Peyer's patch (tissue), 4 donors: ENCODE measurements around the gene SLC7A14. TPM values are rescaled to one million over a fixed set of nuclear protein-coding genes. Genes with fewer than 3 reads are reported as not detected.
"Not testable (repeated sequence)": the region's sequence is repeated elsewhere in the genome, so short reads cannot be mapped to it uniquely, and the experiment has no call there.

Experiments used
- DNase-seq, 3 donors: peaks; one replicate each; pipeline ENCODE4 v3.0.0-alpha.2; 2017 to 2019
- H3K27ac ChIP-seq, 4 donors: fragments of 200-600 bp; sonication (generic); one replicate each; pipeline ENCODE4 v1.5.1; 2016 to 2019
- H3K27me3 ChIP-seq, 2 donors: fragments of 200-600 bp; sonication (generic); one replicate each; pipeline ENCODE4 v1.5.1; 2019
- H3K36me3 ChIP-seq, 3 donors: fragments of 200-600 bp; sonication (generic); one replicate each; pipeline ENCODE4 v1.5.1; 2016 to 2019
- H3K4me1 ChIP-seq, 4 donors: fragments of 200-600 bp; sonication (generic); one replicate each; pipeline ENCODE4 v1.5.1; 2016 to 2019
- H3K4me3 ChIP-seq, 4 donors: fragments of 200-600 bp; sonication (generic); 1 replicate in 3 of 4; 2 replicates in 1 of 4; pipeline ENCODE4 v1.5.1; 2016 to 2019; ENCODE audit warnings: mild to moderate bottlenecking in 1 of 4
- H3K9me3 ChIP-seq, 4 donors: fragments of 200-600 bp; sonication (generic); one replicate each; pipeline ENCODE4 v1.5.1; 2016 to 2019; ENCODE audit warnings: mild to moderate bottlenecking in 1 of 4
- POLR2A ChIP-seq, 2 donors: fragments of 450-650 bp; IDR thresholded peaks; one replicate each; pipeline ENCODE4 v1.5.1; 2017; ENCODE audit warnings: antibody characterized with exemption in 2 of 2, mild to moderate bottlenecking in 2 of 2, moderate library complexity in 2 of 2
- total RNA-seq, 4 donors: library from RNA; depleted of rRNA; stranded (reverse); fragments of >200 nt; gene quantifications; one replicate each; pipeline ENCODE4 v1.1.0, GENCODE V29; 2016
- TF ChIP-seq, protein P1 (sequence below), 6 experiments: fragments of 450-650 bp in 4 of 6; fragments of 200-600 bp in 2 of 6; sonication (generic) in 1 of 6; IDR thresholded peaks; one replicate each; pipeline ENCODE4 v1.5.1; 2017 to 2019; ENCODE audit warnings: antibody characterized with exemption in 6 of 6, mild to moderate bottlenecking in 3 of 6, moderate library complexity in 1 of 6

SLC7A14 gene
- total RNA-seq, 4 donors from 2014 or later: 0.18 to 0.40 (median 0.38) TPM; not detected in 1

DNA sequence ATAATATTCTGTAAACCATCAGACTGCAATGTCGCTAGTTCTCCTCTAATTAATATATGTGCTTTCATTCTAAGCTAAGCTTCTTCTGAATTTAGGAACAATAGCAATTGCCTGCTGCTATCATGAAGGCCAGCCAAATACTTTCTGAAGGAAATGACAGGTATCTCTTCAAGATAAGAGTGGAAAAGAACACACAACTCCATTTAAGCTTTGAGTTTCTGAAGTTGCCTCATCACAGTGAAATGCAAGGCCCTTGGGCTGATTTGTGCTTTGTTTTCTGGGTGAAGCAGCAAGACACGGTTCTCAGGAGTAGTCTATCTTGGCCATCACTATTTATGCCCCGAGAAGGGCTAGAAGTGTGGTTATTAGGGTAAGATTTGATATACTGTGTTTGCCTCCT lies 6.2 kb downstream of the SLC7A14 start:
- H3K9me3 ChIP-seq: no peaks in the 10 kb centered on the region
- H3K4me3 ChIP-seq: no peak overlapping the region
- peaks cover 0 to under 1% of the 10 kb centered on the region in 2 donors for H3K27me3 ChIP-seq
- H3K27ac ChIP-seq: no peak overlapping the region
- no peak for DNase-seq
- TF ChIP-seq POLR2A (IDR thresholded peaks at IDR 0.05): no peak
- TF ChIP-seq, protein P1, sequence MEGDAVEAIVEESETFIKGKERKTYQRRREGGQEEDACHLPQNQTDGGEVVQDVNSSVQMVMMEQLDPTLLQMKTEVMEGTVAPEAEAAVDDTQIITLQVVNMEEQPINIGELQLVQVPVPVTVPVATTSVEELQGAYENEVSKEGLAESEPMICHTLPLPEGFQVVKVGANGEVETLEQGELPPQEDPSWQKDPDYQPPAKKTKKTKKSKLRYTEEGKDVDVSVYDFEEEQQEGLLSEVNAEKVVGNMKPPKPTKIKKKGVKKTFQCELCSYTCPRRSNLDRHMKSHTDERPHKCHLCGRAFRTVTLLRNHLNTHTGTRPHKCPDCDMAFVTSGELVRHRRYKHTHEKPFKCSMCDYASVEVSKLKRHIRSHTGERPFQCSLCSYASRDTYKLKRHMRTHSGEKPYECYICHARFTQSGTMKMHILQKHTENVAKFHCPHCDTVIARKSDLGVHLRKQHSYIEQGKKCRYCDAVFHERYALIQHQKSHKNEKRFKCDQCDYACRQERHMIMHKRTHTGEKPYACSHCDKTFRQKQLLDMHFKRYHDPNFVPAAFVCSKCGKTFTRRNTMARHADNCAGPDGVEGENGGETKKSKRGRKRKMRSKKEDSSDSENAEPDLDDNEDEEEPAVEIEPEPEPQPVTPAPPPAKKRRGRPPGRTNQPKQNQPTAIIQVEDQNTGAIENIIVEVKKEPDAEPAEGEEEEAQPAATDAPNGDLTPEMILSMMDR (IDR thresholded peaks at IDR 0.05): no peak
- H3K36me3 ChIP-seq: no peaks in the 10 kb centered on the region
- peaks cover 0 to under 1% (median 0%) of the 10 kb centered on the region in 4 donors for H3K4me1 ChIP-seq

DNA sequence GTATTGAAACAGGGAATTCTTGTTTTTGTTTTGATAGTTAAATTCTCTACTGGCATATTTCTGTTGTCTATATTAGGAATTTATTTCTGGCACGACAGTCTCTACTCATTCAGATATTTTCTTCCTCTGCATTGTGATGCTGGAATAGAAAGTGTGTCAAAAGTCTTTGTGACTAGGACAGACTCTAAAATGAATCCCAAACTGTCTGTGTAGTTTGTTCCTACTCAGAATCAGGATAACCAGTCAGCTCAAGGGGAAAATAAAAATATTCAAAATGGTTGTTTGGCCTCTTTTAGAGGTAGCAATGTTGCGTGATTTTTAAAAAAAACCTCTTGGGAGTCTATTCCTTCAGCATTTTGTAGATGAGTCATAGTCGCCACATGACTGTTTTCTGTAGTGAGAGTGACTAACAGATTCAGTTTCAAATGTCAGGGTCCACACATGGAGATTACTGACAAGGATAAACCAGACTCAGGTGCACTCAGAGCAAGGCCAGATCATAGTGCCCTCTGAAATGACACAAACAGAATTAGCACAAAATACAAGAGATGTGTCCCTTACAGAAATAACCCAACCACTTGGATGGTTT lies 13.1 kb downstream of the SLC7A14 start:
- no peak overlapping the region for H3K27ac ChIP-seq
- no peaks in the 10 kb centered on the region for H3K9me3 ChIP-seq
- TF ChIP-seq, protein P1 (IDR thresholded peaks at IDR 0.05): no peak
- no peak for TF ChIP-seq POLR2A (IDR thresholded peaks at IDR 0.05)
- no peak overlapping the region for H3K4me3 ChIP-seq
- H3K27me3 ChIP-seq: no peaks in the 10 kb centered on the region
- no peaks in the 10 kb centered on the region for H3K4me1 ChIP-seq
- DNase-seq: no peak
- no peaks in the 10 kb centered on the region for H3K36me3 ChIP-seq

DNA sequence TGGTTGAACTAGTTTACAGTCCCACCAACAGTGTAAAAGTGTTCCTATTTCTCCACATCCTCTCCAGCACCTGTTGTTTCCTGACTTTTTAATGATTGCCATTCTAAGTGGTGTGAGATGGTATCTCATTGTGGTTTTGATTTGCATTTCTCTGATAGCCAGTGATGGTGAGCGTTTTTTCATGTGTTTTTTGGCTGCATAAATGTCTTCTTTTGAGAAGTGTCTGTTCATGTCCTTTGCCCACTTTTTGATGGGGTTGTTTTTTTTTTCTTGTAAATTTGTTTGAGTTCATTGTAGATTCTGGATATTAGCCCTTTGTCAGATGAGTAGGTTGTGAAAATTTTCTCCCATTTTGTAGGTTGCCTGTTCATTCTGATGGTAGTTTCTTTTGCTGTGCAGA lies 18.3 kb downstream of the SLC7A14 start:
- not testable (repeated sequence) for H3K9me3 ChIP-seq, H3K27me3 ChIP-seq, H3K27ac ChIP-seq, H3K4me1 ChIP-seq, DNase-seq, H3K36me3 ChIP-seq, H3K4me3 ChIP-seq

DNA sequence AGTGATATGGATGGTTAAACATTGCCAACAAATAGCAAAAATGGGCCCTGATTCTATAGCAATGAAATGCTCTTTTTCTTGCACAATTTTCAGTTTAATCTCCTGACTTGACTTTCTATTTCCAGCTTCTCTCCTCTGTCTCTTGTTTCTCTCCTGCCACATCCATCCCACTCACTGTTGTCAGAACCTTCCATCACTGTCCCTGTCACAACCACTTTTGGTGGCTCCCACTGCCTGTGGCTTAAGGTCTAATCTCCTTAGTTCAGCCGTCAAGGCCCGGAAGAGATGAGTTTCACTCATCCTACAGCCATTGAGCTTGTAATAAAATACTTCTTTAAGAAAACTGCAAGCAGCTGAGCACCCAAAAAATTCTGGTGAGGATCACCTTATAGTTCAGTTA lies 19.5 kb downstream of the SLC7A14 start:
- Histone ChIP-seq H3K27ac (no peak overlapping the region), H3K4me3 (no peak overlapping the region), H3K9me3 (no peaks in the 10 kb centered on the region), H3K4me1 (no peaks in the 10 kb centered on the region), H3K36me3 (no peaks in the 10 kb centered on the region), H3K27me3 (no peaks in the 10 kb centered on the region)
- no peak for TF ChIP-seq POLR2A (IDR thresholded peaks at IDR 0.05)
- TF ChIP-seq, protein P1 (IDR thresholded peaks at IDR 0.05): no peak
- no peak for DNase-seq

DNA sequence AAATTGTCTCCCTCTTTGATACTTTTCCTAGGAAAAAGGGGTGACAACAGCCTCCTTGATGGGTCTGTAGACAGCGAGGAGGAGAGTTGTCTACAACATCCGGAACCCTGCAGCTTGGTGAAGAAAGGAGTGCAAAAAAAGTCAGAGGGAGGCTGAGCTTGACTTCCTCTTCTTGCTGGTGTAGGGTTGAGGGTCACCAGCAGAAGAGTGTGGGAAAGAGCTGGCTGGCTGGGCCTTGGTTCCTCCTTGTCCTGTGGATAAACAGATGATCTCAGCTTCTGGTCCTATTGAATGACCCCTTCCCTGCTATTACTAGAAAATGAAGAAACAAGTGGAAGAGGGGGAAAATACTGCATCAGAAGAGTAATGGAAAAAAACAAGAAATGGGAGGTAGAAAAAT lies 20.4 kb downstream of the SLC7A14 start:
- H3K27me3 ChIP-seq: no peaks in the 10 kb centered on the region
- H3K27ac ChIP-seq: no peak overlapping the region
- H3K36me3 ChIP-seq: no peaks in the 10 kb centered on the region
- no peak overlapping the region for H3K4me3 ChIP-seq
- no peaks in the 10 kb centered on the region for H3K9me3 ChIP-seq
- TF ChIP-seq, protein P1 (IDR thresholded peaks at IDR 0.05): no peak
- no peak for TF ChIP-seq POLR2A (IDR thresholded peaks at IDR 0.05)
- DNase-seq: no peak
- no peaks in the 10 kb centered on the region for H3K4me1 ChIP-seq

DNA sequence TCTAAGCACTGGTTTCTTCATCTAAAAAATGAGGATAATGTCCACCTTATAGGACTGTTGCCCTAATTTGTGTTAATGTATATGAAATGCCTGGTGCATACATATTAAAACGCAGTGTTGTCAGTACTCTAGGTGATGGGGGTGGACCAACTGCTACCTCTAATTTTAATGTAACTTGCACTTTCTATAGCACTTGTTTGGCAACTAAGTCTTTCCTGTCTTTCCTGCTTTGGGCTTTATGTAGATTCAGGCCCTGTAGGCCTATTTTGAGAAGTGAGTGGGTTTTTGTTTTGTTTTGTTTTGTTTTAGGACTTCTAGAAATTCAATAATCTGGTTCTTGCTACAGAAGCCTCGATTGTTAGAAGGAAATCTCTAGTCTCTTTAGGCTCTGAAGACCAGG lies 21.2 kb downstream of the SLC7A14 start:
- H3K36me3 ChIP-seq: no peaks in the 10 kb centered on the region
- no peaks in the 10 kb centered on the region for H3K9me3 ChIP-seq
- DNase-seq: no peak
- H3K4me1 ChIP-seq: no peaks in the 10 kb centered on the region
- H3K27me3 ChIP-seq: no peaks in the 10 kb centered on the region
- no peak overlapping the region for H3K4me3 ChIP-seq
- TF ChIP-seq, protein P1 (IDR thresholded peaks at IDR 0.05): no peak
- no peak for TF ChIP-seq POLR2A (IDR thresholded peaks at IDR 0.05)
- H3K27ac ChIP-seq: no peak overlapping the region
